ENCODE measurements around the gene SLC31A1.

DNA sequence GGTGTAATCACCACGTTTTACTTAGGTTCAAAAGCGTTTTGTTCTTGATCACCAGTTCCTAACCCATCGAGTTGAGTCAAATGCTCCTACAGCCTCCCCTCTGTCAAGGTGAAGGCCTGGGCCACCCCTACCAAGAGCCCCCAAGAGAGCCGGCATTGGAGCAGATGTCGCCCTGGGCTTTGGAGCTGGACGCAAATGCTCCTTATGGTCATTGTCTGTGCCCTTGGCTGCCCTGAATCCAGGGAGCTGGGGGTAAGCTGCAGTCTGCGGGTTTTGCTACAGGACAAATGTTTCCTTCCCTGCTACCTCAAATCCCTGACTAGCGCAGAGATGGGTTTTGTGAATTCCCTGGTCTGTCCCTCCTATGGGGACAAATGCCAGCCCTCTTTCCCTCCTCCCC, 77.0 kb downstream of the SLC31A1 start:
- no peak for TF ChIP-seq TAF1 (IDR thresholded peaks at IDR 0.05; ENCODE audit: borderline replicate concordance, insufficient read depth, low read length)
- TF ChIP-seq POLR2AphosphoS5 (IDR thresholded peaks at IDR 0.05; ENCODE audit: low read depth, low read length): no peak
